ENCODE data around the gene MYL5.

The MYL5 gene

DNA sequence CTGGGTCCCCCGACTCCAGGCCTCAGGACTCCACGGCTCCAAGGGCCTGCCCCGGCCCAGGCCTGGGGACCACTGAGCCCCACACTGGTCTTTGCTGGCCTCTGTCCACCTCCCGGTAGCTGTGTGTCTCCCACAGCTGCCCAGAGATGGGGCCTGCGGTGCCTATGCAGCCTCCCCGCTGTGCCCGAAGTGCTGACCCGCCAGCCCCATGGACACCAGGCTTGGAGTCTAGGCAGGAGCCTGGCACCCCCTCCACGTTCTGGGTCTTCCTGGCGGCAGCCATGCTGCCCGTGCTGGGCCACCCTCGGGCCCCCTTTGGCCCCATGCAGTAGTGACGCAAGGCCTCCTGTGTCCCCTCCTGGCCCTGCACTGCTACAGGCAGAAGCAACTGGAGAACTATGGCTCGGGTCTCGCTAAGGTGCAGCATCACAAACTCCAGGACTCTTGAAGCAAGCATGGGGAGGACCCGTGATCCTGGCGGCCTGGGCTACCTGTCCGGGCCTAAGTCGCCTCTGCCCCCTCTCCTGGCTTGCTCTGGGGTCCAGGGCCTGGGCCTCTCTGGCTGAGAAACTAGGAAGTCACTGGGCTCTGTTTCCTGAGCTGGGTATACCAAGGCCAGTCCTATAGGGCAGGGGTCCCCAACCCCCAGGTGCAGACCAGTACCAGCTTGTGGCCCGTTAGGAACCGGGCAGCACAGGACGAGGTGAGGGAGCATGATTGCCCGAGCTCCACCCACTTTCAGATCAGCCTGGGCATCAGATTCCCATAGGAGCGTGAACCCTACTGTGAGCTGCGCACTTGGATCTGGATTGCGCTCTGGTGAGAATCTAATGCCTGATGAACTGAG, 917 bp downstream of the MYL5 start:
- DNase-seq: no peak

GRCh38 chr4:675980-676870, 1.9 kb downstream of the MYL5 start:
- DNase-seq: no peak

DNA sequence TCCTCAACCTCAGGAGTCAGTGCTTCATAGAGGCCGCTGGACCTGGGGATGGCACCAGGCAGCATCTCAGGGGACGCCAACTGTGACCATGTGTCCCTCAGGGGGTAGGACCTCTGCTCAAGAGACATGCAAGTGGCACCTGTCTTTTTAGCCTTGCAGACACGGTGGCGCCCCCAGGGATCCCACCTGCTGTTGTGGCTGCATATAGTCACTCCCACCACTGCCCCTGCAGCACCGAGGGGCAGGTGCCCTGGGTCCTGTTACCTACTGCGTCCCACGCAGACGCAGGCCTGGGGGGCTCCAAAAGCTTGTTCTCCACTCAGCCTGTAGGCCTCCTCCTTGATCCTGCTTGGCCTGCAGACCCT, 2.5 kb downstream of the MYL5 start:
- no peak for DNase-seq

GRCh38 chr4:677431-678293, 3.3 kb downstream of the MYL5 start:
- no peak for DNase-seq

GRCh38 chr4:678331-679103, 4.2 kb downstream of the MYL5 start:
- DNase-seq: no peak

DNA sequence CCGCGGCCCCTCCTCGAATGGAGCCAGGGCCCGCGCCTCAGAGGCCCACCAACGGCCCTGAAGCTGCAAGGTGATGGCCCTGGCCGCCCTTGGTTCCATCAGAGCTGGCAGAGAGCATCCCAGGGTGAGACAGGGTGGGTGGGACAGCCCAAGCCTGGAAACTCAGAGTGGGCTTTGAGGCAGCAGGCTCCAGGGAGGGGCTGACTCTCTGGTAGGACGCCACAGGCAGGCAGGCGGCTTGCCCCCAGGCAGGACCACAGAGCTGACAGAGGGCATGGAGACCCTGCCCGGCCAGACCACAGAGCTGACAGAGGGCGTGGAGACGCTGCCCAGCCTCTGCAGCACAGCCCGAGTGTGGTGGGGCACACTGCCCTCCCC, 4.8 kb downstream of the MYL5 start:
- DNase-seq: no peak

DNA sequence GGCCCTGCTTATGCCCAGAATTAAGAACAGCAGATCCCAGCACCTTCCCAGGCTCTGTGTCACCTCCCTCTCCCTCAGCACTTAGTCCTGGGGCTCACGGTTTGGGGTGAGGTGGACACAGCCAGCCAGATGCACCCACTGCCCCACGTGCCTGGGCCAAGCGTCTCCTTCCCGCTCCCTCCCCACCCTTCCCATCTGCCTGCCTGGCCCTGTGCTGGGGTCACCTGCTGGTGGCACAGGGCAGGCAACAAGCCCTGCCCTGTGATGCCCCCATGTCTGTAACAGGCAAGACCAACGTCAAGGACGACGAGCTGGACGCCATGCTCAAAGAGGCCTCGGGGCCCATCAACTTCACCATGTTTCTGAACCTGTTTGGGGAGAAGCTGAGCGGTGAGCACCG, 5.3 kb downstream of the MYL5 start:
- no peak for DNase-seq

DNA sequence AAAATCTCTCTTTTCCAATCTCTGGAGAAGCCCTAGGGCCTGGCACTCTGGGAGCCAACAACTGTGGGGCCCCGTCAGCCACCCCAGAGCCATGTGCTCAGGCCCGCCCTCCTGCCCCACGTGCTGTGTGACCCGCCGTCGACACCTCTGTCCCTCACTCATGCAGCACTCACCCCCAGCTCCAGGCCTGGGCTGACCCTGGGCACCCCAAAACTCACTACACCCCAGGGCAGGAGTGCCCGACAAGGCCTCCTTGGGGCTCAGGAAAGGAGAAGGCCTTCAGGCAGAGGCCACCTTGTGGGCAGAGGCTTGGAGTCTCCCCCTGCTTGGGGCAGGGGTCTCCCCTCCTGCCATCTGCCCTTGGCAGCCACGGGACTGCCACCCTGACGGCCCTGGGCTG, 5.7 kb downstream of the MYL5 start:
- no peak for DNase-seq

DNA sequence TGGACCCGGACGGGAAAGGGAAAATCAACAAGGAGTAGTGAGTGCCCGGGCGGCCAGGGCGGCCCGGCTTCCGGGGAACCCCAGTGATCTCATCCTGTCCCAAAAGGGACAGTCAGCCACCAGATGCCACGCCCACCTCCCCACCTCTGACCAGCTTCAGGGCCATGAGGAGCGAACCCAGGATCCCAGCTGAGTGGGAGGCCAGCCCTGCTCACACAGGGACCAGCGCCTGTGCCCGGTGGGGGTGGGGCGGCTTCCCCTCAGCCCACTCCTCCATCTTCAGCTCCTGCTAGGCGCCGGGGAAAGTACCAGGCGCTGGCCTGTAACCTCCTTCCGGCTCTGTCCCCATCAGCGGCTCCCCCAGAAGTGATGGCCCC, 6.2 kb downstream of the MYL5 start:
- no peak for DNase-seq

DNA sequence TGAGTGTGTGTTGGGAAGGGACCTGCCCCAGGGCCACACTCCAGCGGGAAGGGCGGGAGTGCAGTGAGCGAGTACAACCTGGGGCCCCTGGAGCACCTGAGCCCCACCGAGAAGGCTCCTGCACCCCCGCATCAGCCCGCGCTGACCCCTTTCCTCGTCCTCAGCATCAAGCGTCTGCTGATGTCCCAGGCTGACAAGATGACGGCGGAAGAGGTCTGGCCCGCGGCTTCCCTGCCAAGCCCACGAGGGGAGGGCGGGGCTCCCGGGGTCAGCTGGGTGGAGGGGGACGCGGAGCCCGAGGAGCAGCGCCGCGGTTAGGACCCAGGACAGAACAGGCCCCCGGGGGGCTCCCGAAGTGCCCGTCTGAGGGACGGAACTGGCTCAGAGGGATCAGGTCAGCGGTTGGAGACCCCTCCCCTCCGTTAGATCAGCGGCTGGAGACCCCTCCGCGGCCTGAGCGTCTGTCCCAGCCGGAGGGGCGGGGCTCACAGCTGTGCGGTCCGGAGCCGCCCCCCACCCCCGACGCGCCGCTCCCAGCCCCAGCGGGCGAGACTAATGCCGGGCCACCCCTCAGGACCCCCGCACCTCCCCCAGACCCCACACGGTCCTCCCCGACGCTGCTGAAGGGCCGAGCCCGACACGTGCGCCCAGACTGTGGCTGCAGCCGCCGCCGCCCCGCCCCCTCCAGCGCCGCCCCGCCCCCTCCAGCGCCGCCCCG, 6.7 kb downstream of the MYL5 start:
- DNase-seq: peak; percentile 50

- peak; percentile 50 for DNase-seq
Measured at GRCh38 chr4:681736-682451, 7.6 kb downstream of the MYL5 start.

DNA sequence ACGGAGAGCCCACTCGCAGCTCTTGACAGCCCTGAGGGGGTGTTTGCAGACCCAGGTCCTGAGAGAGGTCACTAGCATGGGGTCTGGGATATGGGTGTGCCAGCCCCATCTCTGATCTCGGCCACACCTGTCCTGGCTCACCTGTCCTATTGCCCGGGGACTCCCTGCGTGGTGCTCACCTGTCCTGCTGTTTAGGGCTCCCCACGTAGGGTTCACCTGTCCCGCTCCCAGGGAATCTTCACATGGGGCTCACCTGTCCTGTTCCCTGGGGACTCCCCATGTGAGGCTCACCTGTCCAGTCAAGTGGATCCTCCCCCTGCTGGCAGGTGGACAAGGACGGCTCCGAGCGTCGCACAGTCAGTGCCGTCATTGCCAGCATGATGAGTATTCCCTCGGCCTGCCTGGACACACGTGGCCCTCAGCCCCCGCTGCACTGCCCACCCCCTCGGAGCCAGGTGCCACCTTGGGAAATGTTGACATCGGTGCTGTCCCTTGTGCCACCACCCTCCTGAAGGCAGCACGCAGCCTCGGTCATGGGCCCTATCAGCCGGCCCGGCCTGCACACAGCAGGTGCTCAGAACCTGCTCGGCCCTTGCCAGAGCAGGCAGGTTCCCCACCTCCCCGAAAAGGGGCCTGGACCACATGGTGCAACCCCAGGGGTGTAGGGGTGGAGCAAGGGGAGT, 8.3 kb downstream of the MYL5 start:
- no peak for DNase-seq

DNA sequence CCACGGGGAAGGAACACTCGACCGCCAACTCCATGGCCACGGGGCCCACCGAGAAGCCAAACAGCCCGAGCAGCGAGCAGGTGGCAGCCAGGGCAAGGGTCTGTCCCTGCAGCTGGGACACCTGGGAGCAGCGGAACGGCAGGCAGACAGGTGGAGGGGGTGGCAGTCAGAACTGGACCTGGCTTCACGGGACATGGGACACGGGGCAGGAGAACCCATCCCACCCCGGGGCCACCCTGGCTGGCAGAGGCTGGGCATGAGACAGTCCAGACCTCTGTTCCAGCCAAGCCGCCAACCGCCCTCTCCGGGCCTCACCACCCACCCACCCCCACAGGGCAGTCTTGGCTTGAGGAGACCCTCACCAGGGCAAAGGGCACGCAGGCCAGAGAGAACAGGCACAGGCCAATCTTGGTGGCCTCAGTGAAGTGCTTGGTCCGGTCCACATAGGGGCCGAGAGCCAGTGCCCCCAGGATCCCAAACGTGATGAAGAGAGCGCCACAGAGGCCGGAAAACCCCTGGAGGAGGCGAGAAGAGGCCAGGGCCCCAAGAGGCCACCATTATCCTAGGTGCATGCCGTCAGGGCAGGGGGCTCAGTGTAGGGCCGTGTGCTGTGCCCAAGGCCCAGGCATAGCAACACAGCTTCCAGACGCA, 9.0 kb downstream of the MYL5 start:
- no peak for DNase-seq

DNA sequence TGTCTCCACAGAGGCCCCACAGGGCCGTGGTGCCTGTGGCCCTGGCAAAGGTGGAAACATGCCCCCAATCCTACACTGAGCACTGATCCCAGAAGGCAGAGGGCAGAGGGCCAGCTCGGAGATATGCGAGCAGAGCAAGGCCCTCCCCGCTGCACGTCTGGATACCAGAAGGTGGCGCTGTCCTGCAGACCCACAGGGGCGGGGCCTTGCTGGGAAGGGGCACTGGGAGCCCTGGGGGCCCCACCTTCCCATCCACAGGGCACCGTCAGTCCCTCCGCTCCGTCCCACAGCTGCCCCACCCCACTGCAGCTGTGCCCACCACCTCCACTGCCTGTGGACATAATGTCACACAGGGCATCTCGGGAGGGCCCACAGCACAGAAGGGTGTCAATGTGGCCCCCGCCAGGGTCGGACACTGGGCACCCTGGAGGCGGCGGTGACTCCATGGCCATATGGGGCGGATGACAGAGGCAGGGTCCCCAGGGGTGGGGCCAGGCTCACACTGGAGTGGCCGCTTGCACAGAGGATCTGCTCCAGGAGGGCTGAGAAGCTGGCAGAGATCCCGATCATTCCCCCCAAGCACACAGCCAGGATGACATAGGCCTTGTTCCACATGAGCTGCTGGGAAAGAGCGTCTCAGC, 9.8 kb downstream of the MYL5 start:
- no peak for DNase-seq

GRCh38 chr4:684623-685327, 10.4 kb downstream of the MYL5 start:
- DNase-seq: no peak

DNA sequence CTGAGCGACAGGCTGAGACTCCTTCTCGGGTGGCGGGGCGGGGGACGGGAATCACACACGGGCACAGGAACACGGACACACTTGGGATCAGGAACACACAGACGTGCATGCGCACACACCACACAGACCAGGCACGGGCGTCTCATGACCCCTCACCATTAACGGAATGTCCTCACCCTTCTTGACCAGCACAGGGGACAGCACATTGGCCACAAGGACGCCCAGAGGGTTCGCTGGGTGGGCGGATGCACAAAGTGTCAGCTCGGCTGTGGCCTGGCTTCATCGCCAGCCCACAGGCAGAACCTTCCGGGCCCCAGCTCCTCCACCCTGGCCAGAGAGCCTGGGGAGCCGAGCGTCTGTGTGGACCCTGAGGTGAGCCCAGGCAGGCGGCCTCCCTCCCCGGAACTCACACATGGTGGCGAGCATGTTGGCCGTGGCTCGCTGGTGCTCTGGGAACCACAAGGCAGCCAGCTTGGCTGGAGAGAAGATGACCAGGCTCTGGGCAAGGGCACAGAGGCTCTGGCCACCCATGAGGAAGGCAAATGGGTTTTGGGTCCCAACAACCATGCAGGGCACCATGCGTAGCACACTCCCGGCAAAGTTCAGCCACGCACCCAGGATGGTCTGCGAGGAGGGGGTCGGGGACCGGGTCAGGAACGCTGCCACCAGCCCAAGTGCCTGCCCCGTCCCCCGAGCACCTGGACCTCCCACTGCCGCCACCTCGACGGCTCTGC, 11.5 kb downstream of the MYL5 start:
- no peak for DNase-seq

DNA sequence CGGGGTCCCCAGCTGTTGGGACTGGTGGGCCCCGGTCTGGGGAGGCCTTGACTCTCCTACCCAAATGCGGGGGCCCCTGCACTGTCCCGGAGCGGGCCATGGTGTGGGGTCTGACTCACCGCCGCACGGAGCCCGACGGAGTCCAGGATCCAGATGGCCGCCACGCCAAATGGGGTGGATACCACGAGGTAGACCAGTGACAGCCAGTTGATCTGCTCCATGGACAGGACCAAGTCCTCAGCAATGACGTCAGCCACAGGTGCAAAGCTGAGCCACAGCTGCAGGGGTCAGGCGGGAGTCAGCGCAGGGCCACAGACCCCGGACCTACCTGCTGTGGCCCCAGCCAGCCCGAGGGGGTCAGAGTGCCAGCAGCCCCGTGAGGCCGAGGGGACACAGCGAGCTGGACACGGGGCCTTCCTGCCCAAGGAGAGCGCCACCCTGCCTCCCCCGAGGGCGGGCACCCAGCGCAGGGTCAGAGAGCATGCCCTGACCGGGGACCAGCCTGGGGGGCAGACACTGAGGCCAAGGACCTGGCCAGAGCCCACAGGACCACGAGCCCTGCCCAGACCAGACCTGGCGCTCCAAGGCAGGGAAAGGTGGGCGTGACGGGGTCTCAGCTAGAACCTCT, 12.2 kb downstream of the MYL5 start:
- DNase-seq: no peak

Measured in activated T-cell treated with anti-CD3 and anti-CD28 coated beads, Interleukin-2, amount 50 U/mL, for 1 hour (primary cell).